ENCODE measurements around the gene PHF19. TPM values are rescaled to one million over a fixed set of nuclear protein-coding genes. Genes with fewer than 3 reads are reported as not detected.
A peak's percentile ranks its signal among the peaks of the same experiment; 100 is the strongest.

The PHF19 gene
- polyA plus RNA-seq, 3 donors, result 12.6 to 61.0 (median 12.7) TPM

DNA sequence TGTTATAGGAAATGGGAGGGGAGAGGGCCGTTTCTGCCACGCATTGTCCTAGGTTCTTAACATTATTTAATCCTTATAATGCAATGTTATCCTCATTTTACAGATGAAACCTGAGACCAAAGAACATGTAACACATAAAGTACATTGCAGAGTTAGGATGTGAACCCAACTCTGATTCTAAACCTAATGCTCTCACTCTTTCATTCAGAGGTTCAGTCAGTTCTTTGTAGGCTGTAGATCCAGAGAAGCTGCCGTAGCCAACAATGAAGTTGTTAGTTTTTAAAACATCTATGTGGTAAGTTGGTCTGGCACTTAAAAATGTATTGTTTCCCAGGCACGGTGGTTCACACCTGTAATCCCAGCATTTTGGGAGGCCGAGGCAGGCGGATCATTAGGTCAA, 23.8 kb downstream of the PHF19 start:
- no peak for DNase-seq
- intact Hi-C loops (cut with micrococcal nuclease), result no loop called here
- Histone ChIP-seq H3K4me1 (ENCODE audit: control insufficient read depth in 1 of 2, insufficient read depth in 2 of 2, low read length in 2 of 2) (no peaks in the 10 kb centered on the region), H3K79me2 (ENCODE audit: insufficient read depth, low read length) (no peaks in the 10 kb centered on the region), H3K4me2 (replicated peaks; ENCODE audit: extremely low read depth, low read length, poor library complexity, severe bottlenecking) (no peak overlapping the region), H3K36me3 (replicated peaks in 1 of 2; ENCODE audit: control insufficient read depth in 1 of 2, insufficient read depth in 2 of 2, low read length in 2 of 2) (peaks cover 38 to 73% of the 10 kb centered on the region in 2 donors), H3K9ac (ENCODE audit: insufficient read depth, low read length, poor library complexity, severe bottlenecking) (no peak overlapping the region), H2AFZ (ENCODE audit: insufficient read depth, low read depth, low read length, poor library complexity, severe bottlenecking) (no peak overlapping the region), H3K9me3 (replicated peaks in 1 of 2; ENCODE audit: control insufficient read depth in 1 of 2, insufficient read depth in 1 of 2, low read length in 2 of 2) (no peaks in the 10 kb centered on the region), H3K27ac (ENCODE audit: low read depth in 1 of 2, low read length in 2 of 2) (no peak overlapping the region), H3K27me3 (ENCODE audit: control insufficient read depth in 2 of 2, insufficient read depth in 2 of 2, low read length in 2 of 2) (no peaks in the 10 kb centered on the region), H4K20me1 (ENCODE audit: insufficient read depth, low read length) (no peaks in the 10 kb centered on the region), H3K4me3 (replicated peaks in 1 of 3; ENCODE audit: low read depth in 2 of 3, low read length in 3 of 3) (no peak overlapping the region)
- Mint-ChIP-seq H3K4me3 (no peak overlapping the region), H3K27ac (peak overlapping the region in 2 of 7 donors; percentile 19 to 22), H3K27me3 (ENCODE audit: low read depth in 3 of 3) (no peaks in the 10 kb centered on the region), H3K36me3 (peaks cover 56 to 64% of the 10 kb centered on the region in 2 donors), H3K4me1 (peaks cover 1% of the 10 kb centered on the region), H3K9me3 (no peaks in the 10 kb centered on the region)
- TF ChIP-seq, protein P1, sequence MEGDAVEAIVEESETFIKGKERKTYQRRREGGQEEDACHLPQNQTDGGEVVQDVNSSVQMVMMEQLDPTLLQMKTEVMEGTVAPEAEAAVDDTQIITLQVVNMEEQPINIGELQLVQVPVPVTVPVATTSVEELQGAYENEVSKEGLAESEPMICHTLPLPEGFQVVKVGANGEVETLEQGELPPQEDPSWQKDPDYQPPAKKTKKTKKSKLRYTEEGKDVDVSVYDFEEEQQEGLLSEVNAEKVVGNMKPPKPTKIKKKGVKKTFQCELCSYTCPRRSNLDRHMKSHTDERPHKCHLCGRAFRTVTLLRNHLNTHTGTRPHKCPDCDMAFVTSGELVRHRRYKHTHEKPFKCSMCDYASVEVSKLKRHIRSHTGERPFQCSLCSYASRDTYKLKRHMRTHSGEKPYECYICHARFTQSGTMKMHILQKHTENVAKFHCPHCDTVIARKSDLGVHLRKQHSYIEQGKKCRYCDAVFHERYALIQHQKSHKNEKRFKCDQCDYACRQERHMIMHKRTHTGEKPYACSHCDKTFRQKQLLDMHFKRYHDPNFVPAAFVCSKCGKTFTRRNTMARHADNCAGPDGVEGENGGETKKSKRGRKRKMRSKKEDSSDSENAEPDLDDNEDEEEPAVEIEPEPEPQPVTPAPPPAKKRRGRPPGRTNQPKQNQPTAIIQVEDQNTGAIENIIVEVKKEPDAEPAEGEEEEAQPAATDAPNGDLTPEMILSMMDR (IDR thresholded peaks at IDR 0.05), result no peak
- WGBS (ENCODE audit: insufficient coverage), result 100% methylated on average over 3 of the region's 6 CpGs

DNA sequence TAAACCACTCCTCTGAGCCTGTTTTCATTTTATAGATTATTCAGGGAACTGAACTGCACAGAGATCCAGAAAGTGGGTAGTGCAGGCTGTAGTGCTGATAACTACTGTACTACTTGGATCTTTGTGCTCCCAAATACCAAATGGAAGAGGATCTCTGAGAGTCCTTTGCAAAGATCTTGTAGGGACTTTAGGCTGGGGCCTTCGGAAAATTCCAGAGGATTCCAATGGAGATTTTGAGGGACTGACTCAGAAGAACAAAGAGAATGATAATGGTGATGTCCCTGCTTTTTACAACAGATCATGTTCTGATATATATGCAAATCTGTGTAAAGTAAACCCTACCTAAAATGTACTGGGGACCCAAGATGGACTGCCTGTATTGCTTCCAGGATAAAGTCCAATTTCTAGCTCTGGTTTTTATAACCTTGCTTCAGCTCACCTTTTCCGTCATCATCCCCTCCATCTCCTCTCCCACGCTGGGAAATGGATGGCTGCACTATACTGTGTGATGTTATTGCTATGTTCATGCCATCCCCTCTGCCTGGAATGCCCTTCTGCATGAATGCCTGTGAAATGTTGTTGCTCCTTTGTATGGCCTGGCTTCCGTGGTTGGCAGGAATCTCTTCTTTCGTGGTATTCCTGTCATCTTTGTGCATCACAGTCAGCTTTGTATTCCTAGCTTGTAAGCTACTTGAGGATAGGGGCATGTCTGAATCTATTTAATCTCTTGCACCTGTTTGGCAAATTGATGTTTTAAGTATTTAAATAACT, 24.6 kb downstream of the PHF19 start:
- no peaks in the 10 kb centered on the region for H3K79me2 ChIP-seq (ENCODE audit: insufficient read depth, low read length)
- H4K20me1 ChIP-seq (ENCODE audit: insufficient read depth, low read length), result no peaks in the 10 kb centered on the region
- H3K9me3 Mint-ChIP-seq, result no peaks in the 10 kb centered on the region
- TF ChIP-seq, protein P1 (IDR thresholded peaks at IDR 0.05), result no peak
- no peak overlapping the region for H2AFZ ChIP-seq (ENCODE audit: insufficient read depth, low read depth, low read length, poor library complexity, severe bottlenecking)
- H3K27ac ChIP-seq (ENCODE audit: low read depth in 1 of 2, low read length in 2 of 2), result no peak overlapping the region
- H3K4me3 ChIP-seq (replicated peaks in 1 of 3; ENCODE audit: low read depth in 2 of 3, low read length in 3 of 3), result no peak overlapping the region
- H3K9ac ChIP-seq (ENCODE audit: insufficient read depth, low read length, poor library complexity, severe bottlenecking), result no peak overlapping the region
- no peaks in the 10 kb centered on the region for H3K27me3 ChIP-seq (ENCODE audit: control insufficient read depth in 2 of 2, insufficient read depth in 2 of 2, low read length in 2 of 2)
- peaks cover 30 to 65% of the 10 kb centered on the region in 2 donors for H3K36me3 ChIP-seq (replicated peaks in 1 of 2; ENCODE audit: control insufficient read depth in 1 of 2, insufficient read depth in 2 of 2, low read length in 2 of 2)
- peaks cover 1% of the 10 kb centered on the region for H3K4me1 Mint-ChIP-seq
- H3K27me3 Mint-ChIP-seq (ENCODE audit: low read depth in 3 of 3), result no peaks in the 10 kb centered on the region
- intact Hi-C loops (cut with micrococcal nuclease), result no loop called here
- no peaks in the 10 kb centered on the region for H3K9me3 ChIP-seq (replicated peaks in 1 of 2; ENCODE audit: control insufficient read depth in 1 of 2, insufficient read depth in 1 of 2, low read length in 2 of 2)
- no peak overlapping the region for H3K4me2 ChIP-seq (replicated peaks; ENCODE audit: extremely low read depth, low read length, poor library complexity, severe bottlenecking)
- H3K4me1 ChIP-seq (ENCODE audit: control insufficient read depth in 1 of 2, insufficient read depth in 2 of 2, low read length in 2 of 2), result no peaks in the 10 kb centered on the region
- H3K27ac Mint-ChIP-seq, result no peak overlapping the region
- no peak overlapping the region for H3K4me3 Mint-ChIP-seq
- H3K36me3 Mint-ChIP-seq, result peaks cover 54 to 57% of the 10 kb centered on the region in 2 donors
- DNase-seq, result no peak
- no CpG with 5 or more reads among the region's 5 CpGs for WGBS (ENCODE audit: insufficient coverage)
